Measurements from ENCODE around the gene B4GALNT3. TPM values are rescaled to one million over a fixed set of nuclear protein-coding genes. Genes with fewer than 3 reads are reported as not detected.

The B4GALNT3 gene
- total RNA-seq, 4 donors from 2014 or later = 0.20 to 1.9 (median 0.82) TPM

GRCh38 chr12:512933-513332 is 53.2 kb downstream of the B4GALNT3 start:
- intact Hi-C loops (cut with DNase I; ENCODE audit: low total_unique reads) (no loop called here), in situ Hi-C loops (cut with MboI; ENCODE audit: low sequenced_read_pairs in 4 of 4) (no loop called here)
- no peak for ATAC-seq
- TF ChIP-seq POLR2A (IDR thresholded peaks at IDR 0.05) (no peak), CTCF (IDR thresholded peaks at IDR 0.05 in 4 of 5, conservative IDR thresholded peaks at IDR 0.05 in 1 of 5) (no peak)
- Histone ChIP-seq H3K36me3 (no peaks in the 10 kb centered on the region), H3K27me3 (peaks cover 0 to 4% (median 3%) of the 10 kb centered on the region in 3 donors), H3K4me1 (no peaks in the 10 kb centered on the region), H3K4me3 (no peak overlapping the region), H3K9me3 (no peaks in the 10 kb centered on the region), H3K27ac (no peak overlapping the region)
- DNase-seq = no peak

- intact Hi-C loops (cut with DNase I; ENCODE audit: low total_unique reads) (no loop called here), in situ Hi-C loops (cut with MboI; ENCODE audit: low sequenced_read_pairs in 4 of 4) (no loop called here)
- Histone ChIP-seq H3K9me3 (no peaks in the 10 kb centered on the region), H3K36me3 (no peaks in the 10 kb centered on the region), H3K27me3 (peaks cover 0 to 4% (median 3%) of the 10 kb centered on the region in 3 donors), H3K4me1 (no peaks in the 10 kb centered on the region), H3K27ac (no peak overlapping the region), H3K4me3 (no peak overlapping the region)
- TF ChIP-seq CTCF (IDR thresholded peaks at IDR 0.05 in 4 of 5, conservative IDR thresholded peaks at IDR 0.05 in 1 of 5) (no peak), POLR2A (IDR thresholded peaks at IDR 0.05) (no peak)
- DNase-seq = no peak
- ATAC-seq = no peak
Observed at GRCh38 chr12:513446-513845, 53.7 kb downstream of the B4GALNT3 start.

GRCh38 chr12:517538-517937 is 57.8 kb downstream of the B4GALNT3 start:
- Histone ChIP-seq H3K27ac (no peak overlapping the region), H3K4me1 (no peaks in the 10 kb centered on the region), H3K36me3 (no peaks in the 10 kb centered on the region), H3K9me3 (no peaks in the 10 kb centered on the region), H3K27me3 (peaks cover 4 to 6% (median 4%) of the 10 kb centered on the region in 3 donors), H3K4me3 (no peak overlapping the region)
- intact Hi-C loops (cut with DNase I; ENCODE audit: low total_unique reads) = no loop called here
- DNase-seq = no peak
- in situ Hi-C loops (cut with MboI; ENCODE audit: low sequenced_read_pairs in 4 of 4) = no loop called here
- no peak for ATAC-seq
- TF ChIP-seq CTCF (IDR thresholded peaks at IDR 0.05 in 4 of 5, conservative IDR thresholded peaks at IDR 0.05 in 1 of 5) = no peak
- no peak for TF ChIP-seq POLR2A (IDR thresholded peaks at IDR 0.05)

- Histone ChIP-seq H3K27ac (no peak overlapping the region), H3K36me3 (no peaks in the 10 kb centered on the region), H3K9me3 (no peaks in the 10 kb centered on the region), H3K4me3 (no peak overlapping the region), H3K4me1 (no peaks in the 10 kb centered on the region), H3K27me3 (peaks cover 0 to 6% (median 4%) of the 10 kb centered on the region in 3 donors)
- TF ChIP-seq CTCF (IDR thresholded peaks at IDR 0.05 in 4 of 5, conservative IDR thresholded peaks at IDR 0.05 in 1 of 5) (no peak), POLR2A (IDR thresholded peaks at IDR 0.05) (no peak)
- DNase-seq (no peak), ATAC-seq (no peak)
- in situ Hi-C loops (cut with MboI; ENCODE audit: low sequenced_read_pairs in 4 of 4) = no loop called here
- intact Hi-C loops (cut with DNase I; ENCODE audit: low total_unique reads) = no loop called here
Observed at GRCh38 chr12:520119-520518, 60.4 kb downstream of the B4GALNT3 start.

GRCh38 chr12:522692-523378 is 63.1 kb downstream of the B4GALNT3 start:
- ATAC-seq (no peak), DNase-seq (no peak)
- Histone ChIP-seq H3K36me3 (no peaks in the 10 kb centered on the region), H3K4me3 (no peak overlapping the region), H3K9me3 (no peaks in the 10 kb centered on the region), H3K27ac (no peak overlapping the region), H3K4me1 (no peaks in the 10 kb centered on the region), H3K27me3 (peaks cover 0 to 4% (median 3%) of the 10 kb centered on the region in 3 donors)
- in situ Hi-C loops (cut with MboI; ENCODE audit: low sequenced_read_pairs in 4 of 4) = no loop called here
- intact Hi-C loops (cut with DNase I; ENCODE audit: low total_unique reads) = no loop called here
- no peak for TF ChIP-seq POLR2A (IDR thresholded peaks at IDR 0.05)
- TF ChIP-seq CTCF (IDR thresholded peaks at IDR 0.05 in 4 of 5, conservative IDR thresholded peaks at IDR 0.05 in 1 of 5) = no peak

Data from gastrocnemius medialis (tissue), 4 donors.